MM.1S (cell line): Measurements from ENCODE around the gene SLCO1C1.

Experiments
- DNase-seq: peaks from one replicate; pipeline ENCODE4 v3.0.0-alpha.2; 2015
- H2AFZ ChIP-seq: fragments of 300-600 bp; sonication (generic); 2 replicates; pipeline ENCODE4 v1.6.0; 2016; ENCODE audit warnings: antibody characterized with exemption, low read length
- H3F3A ChIP-seq: fragments of 300-600 bp; sonication (generic); 2 replicates; pipeline ENCODE4 v1.6.1; 2016; ENCODE audit warnings: mild to moderate bottlenecking, antibody characterized with exemption, low read length, moderate library complexity, mixed read lengths; ENCODE audit not compliant: insufficient read depth
- H3K27ac ChIP-seq: fragments of 300-600 bp; sonication (generic); 2 replicates; pipeline ENCODE4 v1.5.1; 2016; ENCODE audit warnings: mild to moderate bottlenecking, low read length
- H3K27me3 ChIP-seq: fragments of 300-600 bp; sonication (generic); replicated peaks from 2 replicates; pipeline ENCODE4 v1.6.0; 2016; ENCODE audit warnings: low read length; ENCODE audit not compliant: insufficient read depth
- H3K36me3 ChIP-seq: fragments of 300-600 bp; sonication (generic); replicated peaks from 2 replicates; pipeline ENCODE4 v1.6.1; 2016; ENCODE audit warnings: mild to moderate bottlenecking, low read length, mixed read lengths; ENCODE audit not compliant: insufficient read depth
- H3K4me1 ChIP-seq: fragments of 300-600 bp; sonication (generic); 2 replicates; pipeline ENCODE4 v1.6.1; 2016; ENCODE audit warnings: low read length, mixed read lengths
- H3K4me2 ChIP-seq: fragments of 300-600 bp; sonication (generic); 2 replicates; pipeline ENCODE4 v1.6.0; 2016; ENCODE audit warnings: low read depth, low read length
- H3K4me3 ChIP-seq: fragments of 300-600 bp; sonication (generic); 2 replicates; pipeline ENCODE4 v1.5.1; 2016; ENCODE audit warnings: low read length, mixed read lengths
- H3K79me2 ChIP-seq: fragments of 300-600 bp; sonication (generic); 2 replicates; pipeline ENCODE4 v1.6.1; 2016; ENCODE audit warnings: mixed run types, low read length, mixed read lengths
- H3K9ac ChIP-seq: fragments of 300-600 bp; sonication (generic); 2 replicates; pipeline ENCODE4 v1.6.1; 2016; ENCODE audit warnings: low read length, mixed read lengths
- H3K9me2 ChIP-seq: fragments of 300-600 bp; sonication (generic); replicated peaks from 2 replicates; pipeline ENCODE4 v1.6.1; 2016; ENCODE audit warnings: mild to moderate bottlenecking, low read length, mixed read lengths; ENCODE audit not compliant: insufficient read depth
- H3K9me3 ChIP-seq: fragments of 300-600 bp; sonication (generic); replicated peaks from 2 replicates; pipeline ENCODE4 v1.6.1; 2016; ENCODE audit warnings: mild to moderate bottlenecking, low read length, mixed read lengths; ENCODE audit not compliant: insufficient read depth
- H4K20me1 ChIP-seq: fragments of 300-600 bp; sonication (generic); 2 replicates; pipeline ENCODE4 v1.6.1; 2016; ENCODE audit warnings: mild to moderate bottlenecking, low read length, moderate library complexity, mixed read lengths; ENCODE audit not compliant: insufficient read depth
- CTCF ChIP-seq: fragments of 300-600 bp; sonication (generic); IDR thresholded peaks from 2 replicates; pipeline ENCODE4 v1.5.1; 2016; ENCODE audit warnings: antibody characterized with exemption, low read length, mixed read lengths
- EZH2 ChIP-seq: fragments of 300-600 bp; sonication (generic); optimal IDR thresholded peaks from 2 replicates; pipeline ENCODE3; 2017; ENCODE audit warnings: low read depth, mild to moderate bottlenecking, antibody characterized with exemption, low read length, mixed read lengths
- EZH2phosphoT487 ChIP-seq: fragments of 300-600 bp; sonication (generic); IDR thresholded peaks from 2 replicates; pipeline ENCODE4 v1.6.1; 2018; ENCODE audit warnings: antibody characterized with exemption, low read length

Gene SLCO1C1, protein sequence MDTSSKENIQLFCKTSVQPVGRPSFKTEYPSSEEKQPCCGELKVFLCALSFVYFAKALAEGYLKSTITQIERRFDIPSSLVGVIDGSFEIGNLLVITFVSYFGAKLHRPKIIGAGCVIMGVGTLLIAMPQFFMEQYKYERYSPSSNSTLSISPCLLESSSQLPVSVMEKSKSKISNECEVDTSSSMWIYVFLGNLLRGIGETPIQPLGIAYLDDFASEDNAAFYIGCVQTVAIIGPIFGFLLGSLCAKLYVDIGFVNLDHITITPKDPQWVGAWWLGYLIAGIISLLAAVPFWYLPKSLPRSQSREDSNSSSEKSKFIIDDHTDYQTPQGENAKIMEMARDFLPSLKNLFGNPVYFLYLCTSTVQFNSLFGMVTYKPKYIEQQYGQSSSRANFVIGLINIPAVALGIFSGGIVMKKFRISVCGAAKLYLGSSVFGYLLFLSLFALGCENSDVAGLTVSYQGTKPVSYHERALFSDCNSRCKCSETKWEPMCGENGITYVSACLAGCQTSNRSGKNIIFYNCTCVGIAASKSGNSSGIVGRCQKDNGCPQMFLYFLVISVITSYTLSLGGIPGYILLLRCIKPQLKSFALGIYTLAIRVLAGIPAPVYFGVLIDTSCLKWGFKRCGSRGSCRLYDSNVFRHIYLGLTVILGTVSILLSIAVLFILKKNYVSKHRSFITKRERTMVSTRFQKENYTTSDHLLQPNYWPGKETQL

DNA sequence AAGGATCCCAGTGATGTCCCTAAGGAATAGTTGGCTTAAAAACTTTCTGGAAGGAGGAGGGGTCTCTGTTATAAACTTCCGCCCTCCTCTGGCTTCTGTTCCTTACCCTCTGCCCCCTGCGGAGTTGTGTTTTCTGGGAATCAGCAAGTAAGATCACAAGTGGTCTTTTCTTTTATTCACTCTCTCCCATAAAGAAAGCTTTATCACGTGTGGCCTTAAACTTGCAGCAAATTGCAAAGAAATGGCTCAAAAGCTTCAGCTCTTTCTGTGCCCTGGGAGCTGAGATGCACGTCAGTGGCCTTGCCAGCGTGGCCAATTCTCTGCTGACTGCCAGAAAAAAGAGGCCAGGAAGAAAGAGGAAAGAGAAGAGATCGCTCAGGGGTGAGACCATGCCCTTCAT lies at the start of gene SLCO1C1:
Gene SLCO1C1 (plus strand): TSS at position 101 of the 400 bp plus-strand sequence. CDS start 4,245 bp downstream, outside the sequence.
- Histone ChIP-seq H3K9ac (no peak within 1 kb of the TSS), H3K36me3 (no peaks in the 10 kb centered on the region), H3K9me2 (no peaks in the 10 kb centered on the region), H3K27ac (no peak within 1 kb of the TSS), H3K4me3 (no peak within 1 kb of the TSS), H3K79me2 (no peaks in the 10 kb centered on the region), H3K4me2 (no peak within 1 kb of the TSS), H3K9me3 (no peaks in the 10 kb centered on the region), H2AFZ (no peak within 1 kb of the TSS), H3K4me1 (no peaks in the 10 kb centered on the region), H3K27me3 (no peaks in the 10 kb centered on the region), H3F3A (no peaks in the 10 kb centered on the region), H4K20me1 (no peaks in the 10 kb centered on the region)
- no peak for DNase-seq
- no peak for TF ChIP-seq EZH2phosphoT487
- no peak for TF ChIP-seq EZH2
- no peak for TF ChIP-seq CTCF

DNA sequence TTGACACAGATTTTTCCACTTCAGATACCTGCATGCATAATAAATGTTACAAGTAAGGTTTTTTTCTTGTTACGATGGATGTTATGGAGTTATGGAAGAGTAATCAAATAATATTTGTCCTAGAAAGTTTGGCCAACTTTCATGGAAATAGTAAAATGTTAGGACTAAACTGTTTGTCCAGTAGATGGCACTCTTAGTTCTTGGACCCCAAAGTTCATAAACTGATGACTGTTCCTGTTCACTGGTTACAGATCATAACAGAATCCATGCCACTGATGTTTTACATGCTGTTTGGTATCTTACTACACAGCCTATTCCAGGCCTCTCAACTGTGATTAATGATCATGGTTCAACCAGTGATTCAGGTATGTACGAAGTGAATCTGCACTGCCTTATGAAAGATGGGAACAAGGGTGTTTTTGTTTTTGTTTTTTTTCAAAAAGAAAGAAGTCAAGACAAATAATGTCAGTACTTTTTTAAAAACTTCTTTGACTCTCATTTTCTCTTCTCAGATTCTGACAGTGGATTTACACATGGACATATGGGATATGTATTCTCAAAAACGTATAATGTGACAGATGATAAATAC lies 48.8 kb upstream of the SLCO1C1 start:
- Histone ChIP-seq H3K27ac (no peak overlapping the region), H3K4me2 (no peak overlapping the region), H3K9ac (no peak overlapping the region), H3K36me3 (no peaks in the 10 kb centered on the region), H3K4me3 (no peak overlapping the region), H4K20me1 (no peaks in the 10 kb centered on the region), H3K4me1 (no peaks in the 10 kb centered on the region), H3K9me2 (no peaks in the 10 kb centered on the region), H3F3A (no peaks in the 10 kb centered on the region), H2AFZ (no peak overlapping the region), H3K27me3 (no peaks in the 10 kb centered on the region), H3K9me3 (no peaks in the 10 kb centered on the region), H3K79me2 (no peaks in the 10 kb centered on the region)
- peak; percentile 39 for DNase-seq
- TF ChIP-seq EZH2phosphoT487 (no peak), CTCF (peak; percentile 69), EZH2 (no peak)

DNA sequence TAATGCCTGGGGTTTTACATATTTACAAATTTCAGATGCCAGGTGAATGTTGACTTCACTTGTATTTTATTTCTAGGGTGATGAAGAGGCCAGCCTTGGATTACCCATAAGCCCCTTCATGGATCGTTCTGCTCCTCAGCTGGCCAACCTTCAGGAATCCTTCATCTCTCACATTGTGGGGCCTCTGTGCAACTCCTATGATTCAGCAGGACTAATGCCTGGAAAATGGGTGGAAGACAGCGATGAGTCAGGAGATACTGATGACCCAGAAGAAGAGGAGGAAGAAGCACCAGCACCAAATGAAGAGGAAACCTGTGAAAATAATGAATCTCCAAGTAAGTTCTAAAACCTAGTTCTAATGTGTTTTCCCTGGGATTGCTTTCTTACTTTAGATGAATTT lies 41.3 kb upstream of the SLCO1C1 start:
- H3K9ac ChIP-seq, result no peak overlapping the region
- no peaks in the 10 kb centered on the region for H3K4me1 ChIP-seq
- no peaks in the 10 kb centered on the region for H3K36me3 ChIP-seq
- TF ChIP-seq CTCF, result no peak
- H3K9me3 ChIP-seq, result no peaks in the 10 kb centered on the region
- no peak overlapping the region for H3K4me2 ChIP-seq
- no peaks in the 10 kb centered on the region for H4K20me1 ChIP-seq
- no peaks in the 10 kb centered on the region for H3K9me2 ChIP-seq
- no peaks in the 10 kb centered on the region for H3K27me3 ChIP-seq
- no peak overlapping the region for H3K27ac ChIP-seq
- no peaks in the 10 kb centered on the region for H3F3A ChIP-seq
- no peaks in the 10 kb centered on the region for H3K79me2 ChIP-seq
- DNase-seq, result no peak
- H2AFZ ChIP-seq, result no peak overlapping the region
- H3K4me3 ChIP-seq, result no peak overlapping the region
